HepG2 (cell line): Measurements from ENCODE around the gene ZMYND8. TPM values are rescaled to one million over a fixed set of nuclear protein-coding genes. Genes with fewer than 3 reads are reported as not detected.
A peak's percentile ranks its signal among the peaks of the same experiment; 100 is the strongest.

Experiments
- GLMP ChIP-seq: sonication (generic); formaldehyde crosslinking; IDR thresholded peaks from 2 replicates; pipeline ENCODE4 v1.9.0; 2021; ENCODE audit warnings: missing genetic modification reagents, mild to moderate bottlenecking, borderline replicate concordance
- HNRNPLL ChIP-seq: fragments of 200-400 bp; formaldehyde crosslinking; IDR thresholded peaks from 2 replicates; pipeline ENCODE4 v1.6.1; 2017; ENCODE audit warnings: mild to moderate bottlenecking, low read depth, low read length; ENCODE audit not compliant: poor library complexity, severe bottlenecking
- LCORL ChIP-seq, 2 experiments: fragments of 450-650 bp in 1 of 2; sonication (generic) in 1 of 2; formaldehyde crosslinking in 1 of 2; IDR thresholded peaks; 2 replicates each; pipeline versions ENCODE4 v1.5.0 to v1.6.1; 2017 to 2020; ENCODE audit warnings: antibody characterized with exemption in 1 of 2, missing genetic modification reagents in 1 of 2
- POLR2G ChIP-seq: fragments of 200-400 bp; formaldehyde crosslinking; IDR thresholded peaks from 2 replicates; pipeline ENCODE4 v1.6.1; 2018; ENCODE audit warnings: mild to moderate bottlenecking, low read depth, low read length, moderate library complexity
- RARA ChIP-seq: IDR thresholded peaks from 2 replicates; pipeline ENCODE4 v1.6.1; 2016; ENCODE audit warnings: missing genetic modification reagents, missing compliant biosample characterization
- RFXANK ChIP-seq: IDR thresholded peaks from 2 replicates; pipeline ENCODE4 v1.6.1; 2016
- ZNF138 ChIP-seq: sonication (generic); formaldehyde crosslinking; IDR thresholded peaks from 2 replicates; pipeline ENCODE4 v1.5.0; 2020; ENCODE audit warnings: mild to moderate bottlenecking, low read depth, missing genetic modification reagents
- ZNF142 ChIP-seq: sonication (generic); formaldehyde crosslinking; IDR thresholded peaks from 2 replicates; pipeline ENCODE4 v1.4.0; 2020; ENCODE audit warnings: missing genetic modification reagents
- ZNF572 ChIP-seq: sonication (generic); formaldehyde crosslinking; IDR thresholded peaks from 2 replicates; pipeline ENCODE4 v1.5.1; 2020; ENCODE audit warnings: mild to moderate bottlenecking, missing genetic modification reagents
- ZNF574 ChIP-seq: sonication (generic); formaldehyde crosslinking; IDR thresholded peaks from 2 replicates; pipeline ENCODE4 v1.4.0; 2020; ENCODE audit warnings: missing genetic modification reagents
- ZNF646 ChIP-seq: sonication (generic); formaldehyde crosslinking; IDR thresholded peaks from 2 replicates; pipeline ENCODE4 v1.9.0; 2021; ENCODE audit warnings: mild to moderate bottlenecking, missing genetic modification reagents
- ZNF850 ChIP-seq: sonication (generic); formaldehyde crosslinking; conservative IDR thresholded peaks from 2 replicates; pipeline ENCODE4 v1.9.0; 2021; ENCODE audit warnings: mild to moderate bottlenecking, missing genetic modification reagents
- polyA plus RNA-seq, 8 experiments: library from polyadenylated mRNA; depleted of rRNA in 3 of 8; stranded (reverse) in 7 of 8; unstranded in 1 of 8; fragments of >200 nt; fragmentation: Illumina TruSeq in 4 of 8; extraction: Trizol in 4 of 8; gene quantifications; 2 replicates each; pipeline versions ENCODE4 v1.2.1 to v1.2.3, GENCODE V29; 2011 to 2016; ENCODE audit warnings: low read depth in 4 of 8, missing spikeins in 1 of 8, mixed read lengths in 1 of 8; ENCODE audit not compliant: insufficient read depth in 1 of 8
- total RNA-seq, 5 experiments: library from RNA; depleted of rRNA; stranded (reverse); fragments of >200 nt; fragmentation: Illumina TruSeq; extraction: Trizol; gene quantifications; 2 replicates each; pipeline ENCODE4 v1.2.3, GENCODE V29; 2016; ENCODE audit warnings: low read depth in 1 of 5

The ZMYND8 gene
- total and polyA plus RNA-seq, 2 of the 13 experiments (the other 11 are each of a cell fraction or from before 2014, with no cell fraction given): 53.9 to 84.7 TPM

- TF ChIP-seq ZNF142 (CRISPR knock-in tag) (no peak), RARA (CRISPR knock-in tag) (no peak), GLMP (CRISPR knock-in tag) (no peak), ZNF646 (CRISPR knock-in tag) (no peak), ZNF572 (no peak), RFXANK (0 out of 2 replicates have a peak, but pooled peaks have one; percentile 20), ZNF574 (no peak; the same call in 1 of the 2 replicates), ZNF850 (CRISPR knock-in tag) (no peak), LCORL (IDR thresholded peaks at IDR 0.05) (no peak), LCORL (CRISPR knock-in tag; IDR thresholded peaks at IDR 0.05) (no peak), HNRNPLL (no peak), ZNF138 (CRISPR knock-in tag) (no peak), POLR2G (peak; percentile 53; the same call in 1 of the 2 replicates)
These were observed 4.7 kb downstream of the ZMYND8 start (continued) for GRCh38 chr20:47351643-47352331.
